HEK293 (cell line): ENCODE data around the gene USP1.

ENCODE experiments used
- CTCF ChIA-PET: fragments of 350-600 bp; formaldehyde crosslinking; extraction: SDS; loops from one replicate; lab custom pipeline; 2021; ENCODE audit warnings: antibody characterized with exemption; lab: Yijun Ruan, JAX
- POLR2A ChIA-PET: fragments of 300-600 bp; formaldehyde crosslinking; extraction: SDS; loops from one replicate; lab custom pipeline; 2020; ENCODE audit warnings: antibody characterized with exemption, inconsistent platforms; lab: Yijun Ruan, JAX
- H3K27ac ChIP-seq: fragments of 200-500 bp; sonication (Bioruptor generic); 2 replicates; pipeline ENCODE4 v1.5.1; 2014; ENCODE audit warnings: low read depth, low read length, control low read depth, inconsistent platforms; ENCODE audit errors: extremely low read depth
- H3K36me3 ChIP-seq, 2 experiments: fragments of 200-500 bp in 1 of 2; sonication (Bioruptor generic) in 1 of 2; 1 replicate in 1 of 2; 2 replicates in 1 of 2; pipeline ENCODE4 v1.5.1; 2014 to 2017; ENCODE audit warnings: inconsistent platforms in 2 of 2, low read length in 2 of 2; ENCODE audit not compliant: control insufficient read depth in 2 of 2, insufficient read depth in 1 of 2
- H3K4me1 ChIP-seq: fragments of 200-500 bp; sonication (Bioruptor generic); 2 replicates; pipeline ENCODE4 v1.5.1; 2014; ENCODE audit warnings: mild to moderate bottlenecking, low read length, inconsistent platforms; ENCODE audit not compliant: control insufficient read depth, insufficient read depth
- H3K4me3 ChIP-seq: 2 replicates; pipeline ENCODE4 v1.5.1; 2011; ENCODE audit warnings: low read depth, mild to moderate bottlenecking, control low read depth, low read length, moderate library complexity
- H3K9me3 ChIP-seq: fragments of 200-500 bp; sonication (Bioruptor generic); 2 replicates; pipeline ENCODE4 v1.5.1; 2014; ENCODE audit warnings: low read depth, low read length, inconsistent platforms; ENCODE audit not compliant: control insufficient read depth, insufficient read depth
- GFI1B ChIP-seq: fragments of 450-650 bp; formaldehyde crosslinking; IDR thresholded peaks from 2 replicates; pipeline ENCODE4 v1.5.1; 2016; ENCODE audit warnings: missing biosample characterization, missing genetic modification characterization
- GLIS2 ChIP-seq: fragments of 450-650 bp; formaldehyde crosslinking; IDR thresholded peaks from 2 replicates; pipeline ENCODE4 v1.5.1; 2016; ENCODE audit warnings: missing biosample characterization, missing genetic modification characterization
- REPIN1 ChIP-seq: fragments of 450-650 bp; formaldehyde crosslinking; IDR thresholded peaks from 2 replicates; pipeline ENCODE4 v1.5.1; 2017; ENCODE audit warnings: missing biosample characterization, missing genetic modification characterization, low read depth
- YY1 ChIP-seq: fragments of 450-650 bp; formaldehyde crosslinking; IDR thresholded peaks from 2 replicates; pipeline ENCODE4 v1.5.1; 2018; ENCODE audit warnings: missing biosample characterization, missing genetic modification characterization
- ZFP3 ChIP-seq: fragments of 450-650 bp; formaldehyde crosslinking; IDR thresholded peaks from 2 replicates; pipeline ENCODE4 v1.5.1; 2016; ENCODE audit warnings: low read depth, missing biosample characterization, missing genetic modification characterization
- ZNF239 ChIP-seq: fragments of 450-650 bp; formaldehyde crosslinking; IDR thresholded peaks from 2 replicates; pipeline ENCODE4 v1.5.1; 2016; ENCODE audit warnings: missing biosample characterization, missing genetic modification characterization
- ZNF521 ChIP-seq: fragments of 450-650 bp; formaldehyde crosslinking; IDR thresholded peaks from 2 replicates; pipeline ENCODE4 v1.5.1; 2017; ENCODE audit warnings: missing biosample characterization, mild to moderate bottlenecking, missing genetic modification characterization
- ZNF544 ChIP-seq: fragments of 450-650 bp; formaldehyde crosslinking; IDR thresholded peaks from 2 replicates; pipeline ENCODE4 v1.5.0; 2017; ENCODE audit warnings: missing biosample characterization, missing genetic modification characterization
- ZNF626 ChIP-seq: fragments of 450-650 bp; sonication (Bioruptor Pico); formaldehyde crosslinking; IDR thresholded peaks from 2 replicates; pipeline ENCODE4 v1.5.1; 2018; ENCODE audit warnings: missing biosample characterization, missing genetic modification characterization, inconsistent platforms
- ZNF664 ChIP-seq: fragments of 450-650 bp; formaldehyde crosslinking; IDR thresholded peaks from 2 replicates; pipeline ENCODE4 v1.5.1; 2016; ENCODE audit warnings: missing biosample characterization, missing genetic modification characterization
- ZNF707 ChIP-seq: fragments of 450-650 bp; formaldehyde crosslinking; IDR thresholded peaks from 2 replicates; pipeline ENCODE4 v1.5.1; 2016; ENCODE audit warnings: missing biosample characterization, missing genetic modification characterization
- ZNF830 ChIP-seq: fragments of 450-650 bp; IDR thresholded peaks from 2 replicates; pipeline ENCODE4 v1.5.0; 2018; ENCODE audit warnings: missing biosample characterization, missing genetic modification characterization, low read depth, mild to moderate bottlenecking, moderate library complexity
- TF ChIP-seq, protein P1 (sequence below): fragments of 450-650 bp; formaldehyde crosslinking; IDR thresholded peaks from 2 replicates; pipeline ENCODE4 v1.5.1; 2016; ENCODE audit warnings: missing biosample characterization, missing genetic modification characterization
- TF ChIP-seq, protein P2 (sequence below): fragments of 450-650 bp; formaldehyde crosslinking; IDR thresholded peaks from 2 replicates; pipeline ENCODE4 v1.5.1; 2017; ENCODE audit warnings: missing biosample characterization, missing genetic modification characterization
- TF ChIP-seq, protein P3 (sequence below): fragments of 450-650 bp; formaldehyde crosslinking; IDR thresholded peaks from 2 replicates; pipeline ENCODE4 v1.5.1; 2017; ENCODE audit warnings: missing biosample characterization, missing genetic modification characterization

Gene USP1

DNA sequence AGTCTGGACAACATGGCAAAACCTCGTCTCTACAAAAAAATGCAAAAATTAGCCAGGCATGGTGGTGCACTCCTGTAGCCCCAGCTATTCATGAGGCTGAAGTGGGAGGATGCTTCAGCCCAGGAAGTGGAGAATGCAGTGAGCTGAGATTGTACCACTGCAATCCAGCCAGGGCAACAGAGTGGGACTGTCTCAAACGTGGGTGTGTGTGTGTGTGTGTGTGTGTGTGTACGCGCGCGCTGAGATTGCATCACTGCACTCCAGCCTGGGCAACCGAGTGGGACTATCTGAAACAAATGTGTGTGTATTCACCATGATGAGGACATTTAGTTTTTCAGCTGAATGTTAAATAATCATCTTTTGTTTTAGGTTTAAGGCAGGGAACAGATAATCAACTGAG, 21.1 kb downstream of the USP1 start (continued):
- no peak for TF ChIP-seq REPIN1 (tag by site-specific recombination)

DNA sequence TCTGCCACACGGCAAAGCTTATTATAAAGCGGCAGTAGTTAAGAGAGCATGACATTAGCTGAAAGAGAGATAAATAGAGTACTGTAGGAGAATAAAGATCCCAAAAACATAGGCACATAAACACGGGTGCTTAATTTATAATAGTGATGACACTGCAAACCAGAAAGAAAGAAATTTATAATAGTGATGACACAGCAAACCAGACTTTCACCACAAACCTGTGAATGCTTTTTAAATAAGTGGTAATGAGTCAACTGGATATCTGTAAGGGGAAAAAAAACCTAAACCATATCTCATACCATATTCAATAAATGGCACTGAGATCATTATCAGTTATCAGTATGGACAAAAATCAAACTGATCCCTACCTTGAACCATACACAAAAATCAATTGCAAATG, 25.5 kb downstream of the USP1 start:
- peaks cover 0 to 24% of the 10 kb centered on the region in 2 experiments; a peak in 2 of 3 replicates for H3K36me3 ChIP-seq
- H3K4me1 ChIP-seq, result no peaks in the 10 kb centered on the region
- ChIA-PET POLR2A (no interaction called here), CTCF (interaction anchor here (0.6 kb wide), 1 partner anchor 313 kb away, joined by 3 read pairs; no protein-coding TSS in a partner anchor)
- no peak overlapping the region for H3K4me3 ChIP-seq
- TF ChIP-seq ZNF521 (tag by site-specific recombination), result no peak
- no peak for TF ChIP-seq YY1 (tag by site-specific recombination)
- no peak for TF ChIP-seq ZFP3 (tag by site-specific recombination)
- TF ChIP-seq GLIS2 (tag by site-specific recombination), result no peak
- TF ChIP-seq, protein P1, sequence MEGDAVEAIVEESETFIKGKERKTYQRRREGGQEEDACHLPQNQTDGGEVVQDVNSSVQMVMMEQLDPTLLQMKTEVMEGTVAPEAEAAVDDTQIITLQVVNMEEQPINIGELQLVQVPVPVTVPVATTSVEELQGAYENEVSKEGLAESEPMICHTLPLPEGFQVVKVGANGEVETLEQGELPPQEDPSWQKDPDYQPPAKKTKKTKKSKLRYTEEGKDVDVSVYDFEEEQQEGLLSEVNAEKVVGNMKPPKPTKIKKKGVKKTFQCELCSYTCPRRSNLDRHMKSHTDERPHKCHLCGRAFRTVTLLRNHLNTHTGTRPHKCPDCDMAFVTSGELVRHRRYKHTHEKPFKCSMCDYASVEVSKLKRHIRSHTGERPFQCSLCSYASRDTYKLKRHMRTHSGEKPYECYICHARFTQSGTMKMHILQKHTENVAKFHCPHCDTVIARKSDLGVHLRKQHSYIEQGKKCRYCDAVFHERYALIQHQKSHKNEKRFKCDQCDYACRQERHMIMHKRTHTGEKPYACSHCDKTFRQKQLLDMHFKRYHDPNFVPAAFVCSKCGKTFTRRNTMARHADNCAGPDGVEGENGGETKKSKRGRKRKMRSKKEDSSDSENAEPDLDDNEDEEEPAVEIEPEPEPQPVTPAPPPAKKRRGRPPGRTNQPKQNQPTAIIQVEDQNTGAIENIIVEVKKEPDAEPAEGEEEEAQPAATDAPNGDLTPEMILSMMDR (tag by site-specific recombination), result no peak
- no peaks in the 10 kb centered on the region for H3K9me3 ChIP-seq
- H3K27ac ChIP-seq, result no peak overlapping the region

DNA sequence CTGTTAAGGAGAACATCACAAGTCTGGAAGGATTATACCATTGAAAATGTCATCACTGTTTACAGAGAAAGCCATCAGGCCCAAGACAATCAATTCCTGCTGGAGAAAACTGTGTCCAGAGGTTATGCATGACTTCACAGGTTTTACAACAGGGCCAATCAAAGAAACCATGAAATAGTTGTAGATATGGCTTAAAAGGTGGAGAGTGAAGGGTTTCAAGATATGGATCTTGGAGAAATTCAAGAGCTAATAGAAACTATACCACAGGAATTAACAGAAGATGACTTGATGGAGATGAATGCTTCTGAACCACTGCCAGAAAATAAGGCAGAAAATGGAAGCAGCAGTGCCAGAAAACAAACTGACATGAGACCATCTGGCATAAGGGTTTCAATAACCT, 30.2 kb downstream of the USP1 start:
- CTCF ChIA-PET, result no interaction called here
- H3K9me3 ChIP-seq, result no peaks in the 10 kb centered on the region

DNA sequence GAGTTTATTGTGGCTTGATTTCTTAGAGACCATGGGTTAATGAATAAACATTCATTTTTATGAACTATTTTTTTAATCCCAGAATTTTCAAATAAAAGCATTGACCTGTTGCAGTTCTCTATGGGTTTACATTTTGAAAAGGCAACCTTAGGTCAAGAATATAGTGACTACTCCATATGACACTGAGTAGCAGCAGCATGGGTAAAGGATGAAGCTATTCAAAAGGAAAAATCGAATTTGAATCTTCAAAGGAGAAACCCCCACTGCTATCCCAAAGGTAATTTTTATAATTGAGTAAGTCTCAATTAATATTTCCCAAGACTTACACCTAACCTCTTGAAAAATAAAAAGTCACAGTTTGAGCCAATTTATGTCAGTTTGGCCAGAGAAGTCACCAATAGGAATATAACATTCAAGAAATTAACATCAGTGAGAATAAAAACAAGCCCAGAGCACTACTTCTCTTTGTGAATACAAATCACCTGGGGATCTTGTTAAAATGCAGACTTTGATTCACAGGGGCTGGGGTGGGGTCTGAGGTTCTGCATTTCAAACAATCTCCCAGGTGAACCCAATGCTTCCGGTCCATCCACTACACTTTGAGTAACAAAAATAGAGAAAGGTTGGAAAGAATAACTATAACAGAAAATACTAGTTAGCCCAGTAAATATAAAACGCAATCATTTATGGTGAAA, 39.8 kb downstream of the USP1 start:
- no peaks in the 10 kb centered on the region for H3K4me1 ChIP-seq
- H3K36me3 ChIP-seq, result peaks cover 22 to 31% of the 10 kb centered on the region in 2 experiments
- CTCF ChIA-PET, result interaction anchor here (0.5 to 0.7 kb wide), 2 partner anchors 13 to 741 kb away, joined by 3 read pairs; no protein-coding TSS in a partner anchor
- TF ChIP-seq ZNF239 (tag by site-specific recombination), result no peak
- no peak for TF ChIP-seq ZNF707 (tag by site-specific recombination)
- TF ChIP-seq ZNF664 (tag by site-specific recombination), result no peak
- no peak for TF ChIP-seq ZNF544 (tag by site-specific recombination)
- no peak for TF ChIP-seq GFI1B (tag by site-specific recombination)
- TF ChIP-seq ZNF626 (tag by site-specific recombination), result no peak
- no peak for TF ChIP-seq ZNF830 (tag by site-specific recombination)
- H3K9me3 ChIP-seq, result no peaks in the 10 kb centered on the region
- H3K27ac ChIP-seq, result no peak overlapping the region
- no peak overlapping the region for H3K4me3 ChIP-seq
- POLR2A ChIA-PET, result no interaction called here

More for the DNA sequence above, 30.2 kb downstream of the USP1 start:
- no peaks in the 10 kb centered on the region for H3K4me1 ChIP-seq
- H3K4me3 ChIP-seq, result no peak overlapping the region
- POLR2A ChIA-PET, result no interaction called here
- H3K36me3 ChIP-seq, result peaks cover 9 to 32% of the 10 kb centered on the region in 2 experiments; a peak in 2 of 3 replicates
- TF ChIP-seq, protein P2, sequence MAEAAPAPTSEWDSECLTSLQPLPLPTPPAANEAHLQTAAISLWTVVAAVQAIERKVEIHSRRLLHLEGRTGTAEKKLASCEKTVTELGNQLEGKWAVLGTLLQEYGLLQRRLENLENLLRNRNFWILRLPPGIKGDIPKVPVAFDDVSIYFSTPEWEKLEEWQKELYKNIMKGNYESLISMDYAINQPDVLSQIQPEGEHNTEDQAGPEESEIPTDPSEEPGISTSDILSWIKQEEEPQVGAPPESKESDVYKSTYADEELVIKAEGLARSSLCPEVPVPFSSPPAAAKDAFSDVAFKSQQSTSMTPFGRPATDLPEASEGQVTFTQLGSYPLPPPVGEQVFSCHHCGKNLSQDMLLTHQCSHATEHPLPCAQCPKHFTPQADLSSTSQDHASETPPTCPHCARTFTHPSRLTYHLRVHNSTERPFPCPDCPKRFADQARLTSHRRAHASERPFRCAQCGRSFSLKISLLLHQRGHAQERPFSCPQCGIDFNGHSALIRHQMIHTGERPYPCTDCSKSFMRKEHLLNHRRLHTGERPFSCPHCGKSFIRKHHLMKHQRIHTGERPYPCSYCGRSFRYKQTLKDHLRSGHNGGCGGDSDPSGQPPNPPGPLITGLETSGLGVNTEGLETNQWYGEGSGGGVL (tag by site-specific recombination), result no peak
- TF ChIP-seq, protein P3, sequence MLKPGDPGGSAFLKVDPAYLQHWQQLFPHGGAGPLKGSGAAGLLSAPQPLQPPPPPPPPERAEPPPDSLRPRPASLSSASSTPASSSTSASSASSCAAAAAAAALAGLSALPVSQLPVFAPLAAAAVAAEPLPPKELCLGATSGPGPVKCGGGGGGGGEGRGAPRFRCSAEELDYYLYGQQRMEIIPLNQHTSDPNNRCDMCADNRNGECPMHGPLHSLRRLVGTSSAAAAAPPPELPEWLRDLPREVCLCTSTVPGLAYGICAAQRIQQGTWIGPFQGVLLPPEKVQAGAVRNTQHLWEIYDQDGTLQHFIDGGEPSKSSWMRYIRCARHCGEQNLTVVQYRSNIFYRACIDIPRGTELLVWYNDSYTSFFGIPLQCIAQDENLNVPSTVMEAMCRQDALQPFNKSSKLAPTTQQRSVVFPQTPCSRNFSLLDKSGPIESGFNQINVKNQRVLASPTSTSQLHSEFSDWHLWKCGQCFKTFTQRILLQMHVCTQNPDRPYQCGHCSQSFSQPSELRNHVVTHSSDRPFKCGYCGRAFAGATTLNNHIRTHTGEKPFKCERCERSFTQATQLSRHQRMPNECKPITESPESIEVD (tag by site-specific recombination), result peak; percentile 54
- H3K27ac ChIP-seq, result no peak overlapping the region
